Lower leg skin (tissue), 4 donors: Measurements from ENCODE around the gene GGT7. TPM values are rescaled to one million over a fixed set of nuclear protein-coding genes. Genes with fewer than 3 reads are reported as not detected.

Experiments
- DNase-seq, 2 donors: peaks; one replicate each; pipeline ENCODE4 v3.0.0-alpha.2; 2019; ENCODE audit warnings: low spot score in 2 of 2
- H3K4me3 ChIP-seq: fragments of 200-600 bp; sonication (generic); 2 replicates; pipeline ENCODE4 v1.5.1; 2017; ENCODE audit warnings: mild to moderate bottlenecking, low read depth; ENCODE audit not compliant: poor library complexity, severe bottlenecking
- CTCF ChIP-seq, 3 donors: fragments of 450-650 bp; IDR thresholded peaks; one replicate each; pipeline ENCODE4 v1.5.1; 2016; ENCODE audit warnings: antibody characterized with exemption in 3 of 3, mild to moderate bottlenecking in 3 of 3, moderate library complexity in 2 of 3
- POLR2A ChIP-seq, 2 donors: fragments of 450-650 bp; IDR thresholded peaks; one replicate each; pipeline ENCODE4 v1.6.1; 2016 to 2017; ENCODE audit warnings: antibody characterized with exemption in 2 of 2, mild to moderate bottlenecking in 1 of 2, moderate library complexity in 1 of 2
- WGBS, 2 donors: methylation state at CpG; one replicate each; pipeline ENCODE4 v1.1.5; 2018; 5-methylcytosine and 5-hydroxymethylcytosine counted together
- intact Hi-C: fragments of 100-400 bp; cut with DNase I; formaldehyde crosslinking; loops from one replicate; pipeline ENCODE4 v1.15.0; 2023; ENCODE audit warnings: low total_unique reads
- total RNA-seq, 4 donors: library from RNA; depleted of rRNA; stranded (reverse); fragments of >200 nt; gene quantifications; one replicate each; pipeline ENCODE4 v1.1.0, GENCODE V29; 2016

The GGT7 gene
- total RNA-seq, 4 donors from 2014 or later = 8.6 to 12.9 (median 9.6) TPM

- intact Hi-C loops = no loop called here
- 84% methylated on average over 7 of the region's 7 CpGs for WGBS, 2 donors
- no peak overlapping the region for H3K4me3 ChIP-seq
- TF ChIP-seq CTCF (IDR thresholded peaks at IDR 0.05) (no peak), POLR2A (IDR thresholded peaks at IDR 0.05) (no peak)
- no peak for DNase-seq
These were observed 11.1 kb downstream of the GGT7 start for GRCh38 chr20:34861386-34862084.

- no peak for DNase-seq
- no peak overlapping the region for H3K4me3 ChIP-seq
- intact Hi-C loops = no loop called here
- no peak for TF ChIP-seq CTCF (IDR thresholded peaks at IDR 0.05)
- no peak for TF ChIP-seq POLR2A (IDR thresholded peaks at IDR 0.05)
- 88 to 91% methylated on average over 9 of the region's 9 CpGs for WGBS, 2 donors
These were observed 12.7 kb downstream of the GGT7 start for GRCh38 chr20:34859826-34860545.

- DNase-seq = no peak
- TF ChIP-seq CTCF (IDR thresholded peaks at IDR 0.05) = no peak
- no peak for TF ChIP-seq POLR2A (IDR thresholded peaks at IDR 0.05)
- H3K4me3 ChIP-seq = no peak overlapping the region
- WGBS, 2 donors = 95 to 96% methylated on average over 26 of the region's 26 CpGs
- intact Hi-C loops = no loop called here
These were observed 13.3 kb downstream of the GGT7 start for GRCh38 chr20:34859367-34859766.

- H3K4me3 ChIP-seq = no peak overlapping the region
- no peak for DNase-seq
- 83 to 86% methylated on average over 3 to 4 of the region's 4 CpGs for WGBS, 2 donors
- no peak for TF ChIP-seq CTCF (IDR thresholded peaks at IDR 0.05)
- intact Hi-C loops = no loop called here
These were observed 20.4 kb downstream of the GGT7 start for GRCh38 chr20:34852298-34852697.

- 86 to 93% methylated on average over 14 of the region's 14 CpGs for WGBS, 2 donors
- TF ChIP-seq POLR2A (IDR thresholded peaks at IDR 0.05) = no peak
- TF ChIP-seq CTCF (IDR thresholded peaks at IDR 0.05) = no peak
- no peak for DNase-seq
- no peak overlapping the region for H3K4me3 ChIP-seq
- intact Hi-C loops = no loop called here
These were observed 21.7 kb downstream of the GGT7 start for GRCh38 chr20:34850969-34851368.
